ENCODE data around the gene CCNF.

The CCNF gene

DNA sequence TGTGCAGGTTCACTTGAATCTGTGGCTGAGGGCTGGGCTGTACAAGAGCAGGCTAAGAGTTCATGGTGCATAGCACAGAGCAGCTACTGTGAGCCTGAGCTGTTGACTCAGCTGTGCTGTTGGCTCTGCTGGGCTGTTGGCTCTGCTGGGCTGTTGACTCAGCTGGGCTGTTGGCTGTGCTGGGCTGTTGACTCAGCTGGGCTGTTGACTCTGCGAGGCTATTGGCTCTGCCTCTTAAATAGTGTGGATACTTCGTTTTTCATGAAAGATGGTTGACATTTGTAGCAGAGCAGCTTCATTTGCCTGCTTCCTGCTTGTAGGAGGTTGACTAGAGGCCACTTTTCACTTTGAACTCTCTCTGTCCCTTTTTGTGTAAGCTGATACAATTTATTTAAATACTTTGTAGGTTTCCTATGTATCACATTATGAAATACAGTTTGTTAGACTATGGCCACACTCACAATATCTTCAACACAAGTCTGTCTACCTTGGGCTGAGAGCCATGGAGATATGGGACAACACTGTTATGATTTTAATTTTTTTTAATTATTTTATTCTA is 40.3 kb upstream of the CCNF start:
- no peak overlapping the region for H3K27ac ChIP-seq (replicated peaks)
- TF ChIP-seq GABPA (IDR thresholded peaks at IDR 0.05; ENCODE audit: low read depth) = no peak
- TF ChIP-seq, protein P1, sequence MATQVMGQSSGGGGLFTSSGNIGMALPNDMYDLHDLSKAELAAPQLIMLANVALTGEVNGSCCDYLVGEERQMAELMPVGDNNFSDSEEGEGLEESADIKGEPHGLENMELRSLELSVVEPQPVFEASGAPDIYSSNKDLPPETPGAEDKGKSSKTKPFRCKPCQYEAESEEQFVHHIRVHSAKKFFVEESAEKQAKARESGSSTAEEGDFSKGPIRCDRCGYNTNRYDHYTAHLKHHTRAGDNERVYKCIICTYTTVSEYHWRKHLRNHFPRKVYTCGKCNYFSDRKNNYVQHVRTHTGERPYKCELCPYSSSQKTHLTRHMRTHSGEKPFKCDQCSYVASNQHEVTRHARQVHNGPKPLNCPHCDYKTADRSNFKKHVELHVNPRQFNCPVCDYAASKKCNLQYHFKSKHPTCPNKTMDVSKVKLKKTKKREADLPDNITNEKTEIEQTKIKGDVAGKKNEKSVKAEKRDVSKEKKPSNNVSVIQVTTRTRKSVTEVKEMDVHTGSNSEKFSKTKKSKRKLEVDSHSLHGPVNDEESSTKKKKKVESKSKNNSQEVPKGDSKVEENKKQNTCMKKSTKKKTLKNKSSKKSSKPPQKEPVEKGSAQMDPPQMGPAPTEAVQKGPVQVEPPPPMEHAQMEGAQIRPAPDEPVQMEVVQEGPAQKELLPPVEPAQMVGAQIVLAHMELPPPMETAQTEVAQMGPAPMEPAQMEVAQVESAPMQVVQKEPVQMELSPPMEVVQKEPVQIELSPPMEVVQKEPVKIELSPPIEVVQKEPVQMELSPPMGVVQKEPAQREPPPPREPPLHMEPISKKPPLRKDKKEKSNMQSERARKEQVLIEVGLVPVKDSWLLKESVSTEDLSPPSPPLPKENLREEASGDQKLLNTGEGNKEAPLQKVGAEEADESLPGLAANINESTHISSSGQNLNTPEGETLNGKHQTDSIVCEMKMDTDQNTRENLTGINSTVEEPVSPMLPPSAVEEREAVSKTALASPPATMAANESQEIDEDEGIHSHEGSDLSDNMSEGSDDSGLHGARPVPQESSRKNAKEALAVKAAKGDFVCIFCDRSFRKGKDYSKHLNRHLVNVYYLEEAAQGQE (IDR thresholded peaks at IDR 0.05; ENCODE audit: insufficient replicate concordance, low read depth) = no peak
- no peak for TF ChIP-seq POLR2AphosphoS5 (IDR thresholded peaks at IDR 0.05; ENCODE audit: low read depth)
- TF ChIP-seq, protein P2, sequence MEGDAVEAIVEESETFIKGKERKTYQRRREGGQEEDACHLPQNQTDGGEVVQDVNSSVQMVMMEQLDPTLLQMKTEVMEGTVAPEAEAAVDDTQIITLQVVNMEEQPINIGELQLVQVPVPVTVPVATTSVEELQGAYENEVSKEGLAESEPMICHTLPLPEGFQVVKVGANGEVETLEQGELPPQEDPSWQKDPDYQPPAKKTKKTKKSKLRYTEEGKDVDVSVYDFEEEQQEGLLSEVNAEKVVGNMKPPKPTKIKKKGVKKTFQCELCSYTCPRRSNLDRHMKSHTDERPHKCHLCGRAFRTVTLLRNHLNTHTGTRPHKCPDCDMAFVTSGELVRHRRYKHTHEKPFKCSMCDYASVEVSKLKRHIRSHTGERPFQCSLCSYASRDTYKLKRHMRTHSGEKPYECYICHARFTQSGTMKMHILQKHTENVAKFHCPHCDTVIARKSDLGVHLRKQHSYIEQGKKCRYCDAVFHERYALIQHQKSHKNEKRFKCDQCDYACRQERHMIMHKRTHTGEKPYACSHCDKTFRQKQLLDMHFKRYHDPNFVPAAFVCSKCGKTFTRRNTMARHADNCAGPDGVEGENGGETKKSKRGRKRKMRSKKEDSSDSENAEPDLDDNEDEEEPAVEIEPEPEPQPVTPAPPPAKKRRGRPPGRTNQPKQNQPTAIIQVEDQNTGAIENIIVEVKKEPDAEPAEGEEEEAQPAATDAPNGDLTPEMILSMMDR (IDR thresholded peaks at IDR 0.05; ENCODE audit: insufficient read depth, low read length) = no peak
- no peak overlapping the region for H3K4me3 ChIP-seq (replicated peaks; ENCODE audit: insufficient read depth, low read length)
- no peak for DNase-seq (ENCODE audit: low read depth in 1 of 2, low spot score in 1 of 2)
- no peaks in the 10 kb centered on the region for H3K27me3 ChIP-seq (ENCODE audit: insufficient read depth, poor library complexity, severe bottlenecking)

DNA sequence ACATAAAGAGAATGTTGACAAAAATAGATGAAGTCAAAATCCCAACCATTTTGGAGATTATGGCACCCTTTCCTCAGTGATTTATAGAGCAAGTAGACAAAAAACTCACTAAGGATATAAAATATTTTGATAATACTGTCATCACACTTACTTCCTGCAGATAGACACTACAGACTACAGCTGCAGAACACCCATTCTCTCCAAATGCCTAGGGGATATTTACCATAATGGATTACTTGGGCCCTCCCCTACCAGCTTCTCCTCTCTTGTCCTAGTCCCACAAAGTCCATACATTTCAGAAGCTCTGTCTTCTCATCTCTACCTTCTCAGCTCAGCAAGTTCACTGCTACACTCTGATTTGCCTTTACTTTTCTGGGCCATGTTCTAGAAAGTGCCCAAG is 37.2 kb upstream of the CCNF start:
- no peak for DNase-seq (ENCODE audit: low read depth in 1 of 2, low spot score in 1 of 2)
- Histone ChIP-seq H3K27me3 (ENCODE audit: insufficient read depth, poor library complexity, severe bottlenecking) (no peaks in the 10 kb centered on the region), H3K27ac (replicated peaks) (no peak overlapping the region), H3K4me3 (replicated peaks; ENCODE audit: insufficient read depth, low read length) (no peak overlapping the region)
- TF ChIP-seq SPI1 (IDR thresholded peaks at IDR 0.05; ENCODE audit: borderline replicate concordance, low read depth) (no peak), POLR2AphosphoS5 (IDR thresholded peaks at IDR 0.05; ENCODE audit: low read depth) (no peak), GABPA (IDR thresholded peaks at IDR 0.05; ENCODE audit: low read depth) (no peak)
- TF ChIP-seq, protein P2 (IDR thresholded peaks at IDR 0.05; ENCODE audit: insufficient read depth, low read length) = no peak
- TF ChIP-seq, protein P1 (IDR thresholded peaks at IDR 0.05; ENCODE audit: insufficient replicate concordance, low read depth) = no peak

DNA sequence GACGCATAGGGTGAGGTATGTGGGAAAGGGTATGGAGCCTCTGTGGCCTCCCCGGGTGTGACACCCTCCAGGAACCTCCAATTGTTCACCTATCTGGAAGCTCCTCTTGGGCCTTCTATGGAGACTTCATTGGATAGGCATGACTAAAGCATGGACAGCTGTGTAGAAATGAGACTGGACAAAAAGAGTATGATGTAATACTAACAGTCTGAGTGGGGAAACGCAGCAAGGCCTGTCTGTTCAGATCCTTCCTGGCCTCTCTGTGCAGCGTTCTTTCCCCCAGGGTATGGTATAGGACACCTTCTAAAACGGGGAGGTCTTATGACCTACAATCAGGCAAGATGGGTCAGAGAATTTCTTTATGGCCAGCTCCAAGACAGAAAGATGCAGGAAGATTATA is 30.7 kb upstream of the CCNF start:
- TF ChIP-seq, protein P1 (IDR thresholded peaks at IDR 0.05; ENCODE audit: insufficient replicate concordance, low read depth) = no peak
- H3K27me3 ChIP-seq (ENCODE audit: insufficient read depth, poor library complexity, severe bottlenecking) = no peaks in the 10 kb centered on the region
- H3K4me3 ChIP-seq (replicated peaks; ENCODE audit: insufficient read depth, low read length) = no peak overlapping the region

DNA sequence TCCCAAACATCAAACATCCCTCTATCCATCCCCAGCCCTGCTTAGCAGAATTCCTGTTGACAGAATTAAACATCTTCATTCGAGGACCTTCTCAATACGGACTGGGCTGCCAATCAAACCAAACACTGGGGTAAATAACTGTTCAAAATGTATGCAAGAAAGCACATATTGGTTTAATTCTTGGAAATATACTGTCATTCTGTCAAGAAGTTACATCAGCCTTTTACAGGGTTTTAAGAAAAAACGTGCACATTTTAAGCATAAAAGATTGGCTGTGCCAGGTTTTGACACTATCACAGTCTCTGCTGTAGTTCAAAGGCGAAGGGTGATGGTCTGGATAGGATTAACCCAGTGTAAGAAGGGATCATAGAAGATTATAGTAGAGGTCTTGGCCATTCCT is 25.1 kb upstream of the CCNF start:
- no peak for DNase-seq (ENCODE audit: low read depth in 1 of 2, low spot score in 1 of 2)
- no peaks in the 10 kb centered on the region for H3K27me3 ChIP-seq (ENCODE audit: insufficient read depth, poor library complexity, severe bottlenecking)
- no peak overlapping the region for H3K27ac ChIP-seq (replicated peaks)
- H3K4me3 ChIP-seq (replicated peaks; ENCODE audit: insufficient read depth, low read length) = no peak overlapping the region
- TF ChIP-seq, protein P2 (IDR thresholded peaks at IDR 0.05; ENCODE audit: insufficient read depth, low read length) = no peak
- TF ChIP-seq, protein P1 (IDR thresholded peaks at IDR 0.05; ENCODE audit: insufficient replicate concordance, low read depth) = no peak
- TF ChIP-seq GABPA (IDR thresholded peaks at IDR 0.05; ENCODE audit: low read depth) (no peak), POLR2AphosphoS5 (IDR thresholded peaks at IDR 0.05; ENCODE audit: low read depth) (no peak), SPI1 (IDR thresholded peaks at IDR 0.05; ENCODE audit: borderline replicate concordance, low read depth) (no peak)

More for the DNA sequence above, 30.7 kb upstream of the CCNF start:
- no peak for DNase-seq (ENCODE audit: low read depth in 1 of 2, low spot score in 1 of 2)
- no peak overlapping the region for H3K27ac ChIP-seq (replicated peaks)
